ENCODE data around the gene PSMD6. TPM values are rescaled to one million over a fixed set of nuclear protein-coding genes. Genes with fewer than 3 reads are reported as not detected.

The PSMD6 gene
- total RNA-seq, 1 experiment from 2014 or later, result 78.7 TPM

- Histone ChIP-seq H3K9me3 (ENCODE audit: control insufficient read depth in 1 of 2, insufficient read depth in 1 of 2, low read depth in 1 of 2, low read length in 2 of 2) (no peaks in the 10 kb centered on the region), H4K20me1 (ENCODE audit: insufficient read depth) (no peaks in the 10 kb centered on the region), H3K9me2 (ENCODE audit: insufficient read depth) (no peaks in the 10 kb centered on the region), H3K27ac (ENCODE audit: low read depth, low read length) (no peak overlapping the region), H3K4me1 (ENCODE audit: control insufficient read depth in 1 of 2, insufficient read depth in 2 of 2, low read length in 2 of 2) (no peaks in the 10 kb centered on the region), H3K4me2 (ENCODE audit: low read length) (no peak overlapping the region), H3K9ac (ENCODE audit: low read length) (no peak overlapping the region), H3K27me3 (ENCODE audit: insufficient read depth, low read length) (peaks cover 20% of the 10 kb centered on the region; the same call in 1 of the 2 replicates), H2AFZ (ENCODE audit: low read depth, low read length, poor library complexity, severe bottlenecking) (no peak overlapping the region), H3K79me2 (ENCODE audit: insufficient read depth, low read length) (no peaks in the 10 kb centered on the region), H3K36me3 (ENCODE audit: control insufficient read depth in 1 of 2, insufficient read depth in 2 of 2, low read length in 2 of 2) (no peaks in the 10 kb centered on the region), H3K4me3 (replicated peaks in 1 of 2; ENCODE audit: low read depth in 1 of 2, low read length in 2 of 2) (no peak overlapping the region)
- TF ChIP-seq POLR2AphosphoS5 (IDR thresholded peaks at IDR 0.05; ENCODE audit: low read depth, low read length), result no peak
- TF ChIP-seq ZBTB33 (IDR thresholded peaks at IDR 0.05; ENCODE audit: extremely low read depth, insufficient replicate concordance, low read length), result no peak
- no peak for TF ChIP-seq EZH2 (IDR thresholded peaks at IDR 0.05)
- no peak for TF ChIP-seq ATF3 (IDR thresholded peaks at IDR 0.05)
- no peak for TF ChIP-seq YY1 (IDR thresholded peaks at IDR 0.05; ENCODE audit: extremely low read depth, insufficient replicate concordance, low read depth, low read length)
- TF ChIP-seq TCF7L2 (IDR thresholded peaks at IDR 0.05; ENCODE audit: borderline replicate concordance, extremely low read depth, insufficient read depth, insufficient read length), result no peak
- TF ChIP-seq ELF1 (IDR thresholded peaks at IDR 0.05; ENCODE audit: borderline replicate concordance, low read depth), result no peak
- no peak for TF ChIP-seq EGR1 (IDR thresholded peaks at IDR 0.05; ENCODE audit: low read depth)
- TF ChIP-seq JUND (IDR thresholded peaks at IDR 0.05), result no peak
- no peak for TF ChIP-seq SRF (IDR thresholded peaks at IDR 0.05; ENCODE audit: low read depth)
- TF ChIP-seq FOSL1 (IDR thresholded peaks at IDR 0.05; ENCODE audit: low read depth), result no peak
- no peak for TF ChIP-seq EZH2phosphoT487 (IDR thresholded peaks at IDR 0.05; ENCODE audit: borderline replicate concordance)
- TF ChIP-seq ZFX (IDR thresholded peaks at IDR 0.05), result no peak
- no peak for TF ChIP-seq CEBPB (IDR thresholded peaks at IDR 0.05; ENCODE audit: low read depth)
- no peak for TF ChIP-seq POLR2A (IDR thresholded peaks at IDR 0.05; ENCODE audit: borderline replicate concordance, extremely low read depth, insufficient read depth, insufficient read length)
- TF ChIP-seq SIN3A (IDR thresholded peaks at IDR 0.05; ENCODE audit: low read depth), result no peak
- TF ChIP-seq SP1 (IDR thresholded peaks at IDR 0.05; ENCODE audit: low read depth), result no peak
- no peak for TF ChIP-seq RAD21 (IDR thresholded peaks at IDR 0.05; ENCODE audit: low read depth)
- TF ChIP-seq CTCF (IDR thresholded peaks at IDR 0.05 in 2 of 3, conservative IDR thresholded peaks at IDR 0.05 in 1 of 3; ENCODE audit: borderline replicate concordance in 1 of 3, insufficient read depth in 1 of 3, low read depth in 2 of 3, low read length in 2 of 3), result no peak
- ChIA-PET RAD21 (ENCODE audit: low non-redundant PET in 1 of 2, low total read pairs in 2 of 2, uncharacterized antibody in 2 of 2, unreplicated experiment in 2 of 2) (no interaction called here), CTCF (no interaction called here), POLR2A (no interaction called here)
- ATAC-seq (no peak), DNase-seq (ENCODE audit: low read depth, low spot score) (no peak)
- intact Hi-C loops (cut with micrococcal nuclease), result no loop called here
- no TSS peak for BruUV-seq (replicated peaks)
Measured at GRCh38 chr3:64053117-64053516, 29.8 kb upstream of the PSMD6 start.

Data from HCT116 (cell line).